Hepatocyte (in vitro differentiated cells): ENCODE data around the gene GTSF1L.

Experiments
- CTCF ChIP-seq: fragments of 200-600 bp; sonication (generic); IDR thresholded peaks from 2 replicates; pipeline ENCODE4 v1.5.1; 2016; ENCODE audit warnings: antibody characterized with exemption, mild to moderate bottlenecking; ENCODE audit not compliant: poor library complexity
- EZH2phosphoT487 ChIP-seq: fragments of 200-600 bp; sonication (generic); IDR thresholded peaks from one replicate; pipeline ENCODE4 v1.6.1; 2018; ENCODE audit warnings: antibody characterized with exemption, mild to moderate bottlenecking, low read depth, moderate library complexity; ENCODE audit not compliant: unreplicated experiment, severe bottlenecking

GRCh38 chr20:43750774-43751166, 24.0 kb upstream of the GTSF1L start:
- no peak for TF ChIP-seq CTCF
- no peak for TF ChIP-seq EZH2phosphoT487
